GM19468 (cell line): ENCODE measurements around the gene P2RY6.
"Not testable (repeated sequence)": the region's sequence is repeated elsewhere in the genome, so short reads cannot be mapped to it uniquely, and the experiment has no call there.

ENCODE experiments used
- ATAC-seq: cut with Tn5 transposase; IDR thresholded peaks from one replicate; pipeline ENCODE4 v1.9.1; 2021; ENCODE audit warnings: mild to moderate bottlenecking, moderate library complexity, moderate number of reproducible peaks; ENCODE audit not compliant: unreplicated experiment; ENCODE audit errors: extremely low read depth

P2RY6 gene

DNA sequence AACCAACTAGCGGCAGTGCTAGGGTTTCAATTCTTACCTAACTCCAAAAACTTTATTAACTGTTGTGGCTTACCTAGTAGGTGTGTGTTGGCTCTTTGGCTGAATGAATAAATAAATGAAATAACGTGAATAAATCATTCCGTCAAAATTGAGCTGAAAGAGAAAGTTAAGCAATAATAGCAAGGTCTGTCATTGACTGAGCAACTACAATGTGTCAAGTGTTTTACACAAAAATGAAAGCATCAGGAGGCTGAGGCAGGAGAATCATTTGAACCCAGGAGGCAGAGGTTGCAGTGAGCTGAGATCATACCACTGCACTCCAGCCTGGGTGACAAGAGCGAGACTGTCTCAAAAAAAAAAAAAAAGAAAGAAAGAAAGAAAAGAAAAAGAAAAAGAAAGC is 2.1 kb downstream of the P2RY6 start:
- not testable (repeated sequence) for ATAC-seq

- ATAC-seq: no peak
Observed at GRCh38 chr11:73274722-73275380, 2.7 kb downstream of the P2RY6 start.

- ATAC-seq: no peak
Observed at GRCh38 chr11:73275381-73275750, 3.2 kb downstream of the P2RY6 start.

- ATAC-seq: no peak
Observed at GRCh38 chr11:73277467-73277866, 5.3 kb downstream of the P2RY6 start.

DNA sequence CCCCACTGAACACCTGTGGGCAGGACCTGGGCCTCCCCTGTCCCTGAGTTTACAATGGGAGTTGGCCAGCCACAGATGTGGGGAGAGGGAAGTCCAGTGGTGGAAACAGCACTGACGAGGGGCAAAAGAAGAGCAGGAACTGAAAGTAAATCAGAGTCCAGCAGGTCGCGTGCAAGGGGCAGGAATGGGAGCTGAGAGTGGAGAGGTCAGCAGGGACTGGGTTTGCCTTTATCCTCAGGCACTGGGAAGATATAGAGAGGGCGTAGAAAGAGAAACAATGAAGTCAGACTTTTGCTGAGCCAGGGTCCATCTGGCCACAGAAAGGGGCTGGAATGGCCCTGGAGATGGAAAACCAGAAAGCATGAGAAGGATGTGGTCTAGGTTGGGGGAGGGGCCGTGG is 8.5 kb downstream of the P2RY6 start:
- ATAC-seq: no peak

GRCh38 chr11:73281201-73281741 is 9.1 kb downstream of the P2RY6 start:
- ATAC-seq: no peak

GRCh38 chr11:73281796-73282660 is 9.9 kb downstream of the P2RY6 start:
- ATAC-seq: no peak

- ATAC-seq: no peak
Observed at GRCh38 chr11:73283276-73284000, 11.3 kb downstream of the P2RY6 start.

DNA sequence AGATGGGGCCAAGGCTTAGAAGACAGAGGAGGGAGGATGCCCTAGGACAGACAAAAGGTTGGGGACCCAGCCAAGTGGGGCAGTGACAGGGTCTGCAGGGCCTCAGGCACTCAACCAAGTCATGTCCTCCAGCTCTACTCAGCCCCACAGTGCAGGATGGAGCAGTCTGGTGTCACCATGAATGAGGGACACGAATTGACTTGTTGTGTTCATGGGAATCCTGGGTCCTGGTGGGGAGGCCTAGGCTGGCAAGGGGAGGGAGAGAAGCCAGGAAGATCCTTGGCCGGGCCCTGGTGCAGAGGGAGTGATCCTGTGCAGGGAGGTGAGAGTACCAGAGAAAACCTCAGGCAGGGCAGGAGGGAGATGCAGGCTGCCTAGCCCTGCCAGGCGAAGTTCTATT is 12.0 kb downstream of the P2RY6 start:
- ATAC-seq: no peak

DNA sequence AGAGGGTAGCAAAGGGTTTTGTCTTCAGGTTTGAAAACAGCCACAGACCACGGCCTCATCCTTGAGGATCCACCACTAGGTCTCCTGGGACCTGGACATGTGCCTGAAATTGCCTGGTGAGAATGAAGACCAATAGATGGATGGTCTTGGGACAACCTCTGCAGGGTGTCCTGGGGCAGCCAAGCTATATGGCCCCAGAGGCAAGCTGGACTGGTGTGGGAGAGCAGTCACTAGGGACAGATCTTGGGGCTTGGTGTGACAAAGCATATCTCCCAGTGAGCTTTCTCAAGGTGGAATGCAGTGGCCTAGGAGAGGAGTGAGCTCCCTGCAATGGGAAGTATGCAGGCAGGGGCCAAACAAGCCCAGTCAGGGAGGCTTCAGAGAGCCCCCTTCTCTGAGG is 13.6 kb downstream of the P2RY6 start:
- no peak for ATAC-seq

DNA sequence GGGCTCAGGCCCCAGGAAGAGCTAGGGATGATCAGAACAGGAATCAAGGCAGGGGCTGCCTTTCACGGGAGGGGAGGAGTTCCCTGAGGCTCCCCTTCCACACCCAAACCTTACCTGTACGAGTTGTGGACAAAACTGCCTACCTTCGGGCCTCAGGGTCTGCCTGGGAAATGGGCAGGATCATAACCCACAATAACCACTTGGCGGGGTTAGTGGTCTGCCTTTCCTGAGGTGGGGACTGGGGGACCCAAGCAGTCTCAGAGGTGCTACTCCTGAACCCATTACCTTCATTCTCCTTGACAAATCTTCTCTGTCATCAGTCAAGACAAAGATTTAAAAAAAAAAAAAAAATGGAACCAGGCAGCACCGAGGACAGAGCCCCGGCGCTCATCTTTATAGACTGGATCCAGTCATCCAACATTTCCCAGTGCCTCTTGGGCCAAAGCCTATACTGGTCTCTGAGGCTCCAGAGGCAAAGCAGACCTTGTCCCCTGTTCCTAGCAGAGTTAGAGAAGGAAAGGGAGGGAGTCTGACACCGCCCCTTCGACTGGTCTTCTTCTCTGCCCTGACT is 14.2 kb downstream of the P2RY6 start:
- no peak for ATAC-seq

- no peak for ATAC-seq
Observed at GRCh38 chr11:73287400-73288101, 15.4 kb downstream of the P2RY6 start.

DNA sequence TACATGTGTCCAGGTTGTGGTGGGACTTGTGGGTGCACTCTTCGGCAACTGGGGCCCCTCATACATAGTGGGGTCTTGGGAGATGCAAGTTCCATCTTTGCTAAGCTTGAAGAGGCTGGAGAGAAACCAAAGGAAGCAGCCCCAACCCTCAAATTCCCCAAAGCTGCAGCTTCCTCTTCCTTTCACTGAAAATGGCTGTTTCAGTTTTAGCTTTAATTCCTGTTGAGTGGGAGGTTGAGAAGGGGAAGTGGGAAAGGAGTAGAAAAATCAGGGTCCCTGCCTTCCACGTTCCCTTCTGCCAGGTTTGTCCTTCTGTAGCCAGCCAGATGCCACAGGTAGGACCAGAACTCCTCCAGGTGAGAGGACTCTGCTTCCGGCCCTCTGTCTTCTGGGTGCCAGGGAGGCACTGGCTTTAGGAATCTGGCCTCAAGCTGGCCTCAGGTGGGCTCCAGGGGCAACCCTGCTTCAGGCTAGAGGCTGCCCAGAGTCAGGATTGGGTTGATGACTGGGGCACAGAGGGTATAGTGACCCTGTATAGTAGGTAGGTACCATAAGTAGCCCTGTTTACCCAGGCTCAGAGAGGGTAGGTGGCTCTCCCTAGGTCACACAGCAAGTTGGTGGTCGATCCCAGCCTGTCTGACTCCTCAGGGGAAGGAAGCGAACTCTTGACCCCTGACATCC is 16.2 kb downstream of the P2RY6 start:
- no peak for ATAC-seq

DNA sequence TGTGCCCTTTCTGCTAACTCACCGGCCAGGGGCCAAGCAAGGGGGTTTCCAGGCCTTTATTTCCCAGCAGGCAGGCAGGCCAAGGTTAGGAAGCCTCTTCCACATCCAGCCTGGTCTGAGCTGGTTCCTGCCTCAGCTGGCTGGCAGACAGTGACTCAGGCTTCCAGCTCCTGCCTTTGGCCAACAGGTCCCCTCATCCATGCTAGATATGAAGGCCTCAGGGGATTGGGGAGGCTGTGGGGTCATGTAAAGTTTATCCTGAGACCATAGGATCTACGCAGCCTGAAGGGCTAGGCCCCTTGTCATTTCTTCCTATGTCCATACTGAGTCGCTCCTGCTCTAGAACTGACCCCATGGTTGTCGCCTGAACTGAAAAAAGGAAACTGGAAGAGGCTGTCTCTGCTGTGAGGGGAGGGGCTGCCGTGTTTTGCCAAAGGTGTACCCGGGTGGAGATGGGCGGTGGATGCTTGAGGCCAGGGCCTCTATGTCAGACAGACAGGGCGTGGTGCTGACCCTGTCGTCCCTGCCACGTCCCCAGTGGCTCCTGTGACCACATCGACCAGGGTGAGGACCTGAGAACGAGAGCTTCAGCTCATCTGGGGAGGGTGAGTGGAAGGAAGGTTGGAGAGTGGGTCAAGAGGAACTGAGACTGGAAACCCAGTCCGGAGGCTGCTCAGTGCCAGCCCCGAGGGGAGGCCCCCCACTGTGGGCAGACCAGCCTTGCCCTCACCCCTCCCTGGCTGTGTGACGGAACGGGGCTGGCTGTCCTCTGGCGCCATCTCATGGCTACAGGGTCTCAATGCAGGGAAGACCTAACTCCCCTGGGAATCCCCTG is 17.0 kb downstream of the P2RY6 start:
- no peak for ATAC-seq

- ATAC-seq: no peak
Observed at GRCh38 chr11:73290536-73290935, 18.4 kb downstream of the P2RY6 start.

DNA sequence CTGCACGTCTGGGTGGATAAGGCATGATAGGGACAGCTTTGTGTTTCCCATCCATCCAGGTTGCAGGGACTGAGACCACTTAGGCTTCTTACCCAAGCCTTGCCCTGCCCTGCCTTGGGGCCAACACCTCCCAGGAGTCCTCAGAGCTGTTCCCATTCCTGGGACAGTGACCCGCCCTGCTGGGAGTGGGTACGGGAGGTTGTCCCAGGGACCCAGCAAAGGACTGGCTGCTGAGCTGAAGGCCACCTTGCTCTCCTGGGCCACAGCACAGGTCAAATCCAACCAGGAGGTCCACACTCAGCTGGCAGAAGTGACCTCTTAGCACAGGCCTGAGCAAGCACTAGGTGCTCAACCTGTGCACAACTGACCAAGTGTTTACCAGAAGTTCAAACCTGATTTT is 19.1 kb downstream of the P2RY6 start:
- ATAC-seq: no peak

DNA sequence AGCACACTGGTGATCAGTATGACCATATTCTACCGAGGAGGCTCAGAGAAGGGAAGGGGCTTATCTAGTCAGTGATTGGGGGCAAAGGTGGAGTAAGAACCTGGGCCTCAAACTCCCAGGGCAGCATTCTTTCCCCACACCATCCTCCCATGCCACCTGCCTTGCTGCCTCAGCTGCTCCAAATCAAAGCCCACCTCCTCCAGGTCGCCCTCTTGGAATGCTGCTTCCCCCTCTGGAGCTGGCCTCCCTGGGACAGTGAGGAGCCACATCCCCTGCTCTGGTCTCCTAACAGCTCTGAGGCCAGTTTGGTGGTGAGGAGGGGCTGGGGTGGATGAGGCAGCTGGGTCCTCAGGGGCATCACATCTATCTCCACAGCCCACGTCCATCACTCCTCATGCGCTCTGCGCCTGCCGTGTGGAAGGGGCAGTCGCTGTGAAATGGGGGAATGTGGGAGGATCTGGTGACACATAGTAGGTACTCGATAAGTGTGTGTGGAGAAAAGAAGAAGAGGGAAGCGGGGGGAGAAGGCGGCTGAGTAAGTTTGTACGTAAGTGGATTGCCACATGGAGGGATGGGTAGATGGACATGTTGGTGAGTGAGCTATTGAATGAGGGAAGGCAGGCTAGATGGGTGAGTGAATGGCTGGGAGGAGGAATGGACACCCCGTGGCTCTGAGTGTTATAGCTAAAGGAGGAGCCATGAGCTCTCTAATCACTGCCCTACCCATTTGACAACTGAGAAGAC is 19.8 kb downstream of the P2RY6 start:
- no peak for ATAC-seq

DNA sequence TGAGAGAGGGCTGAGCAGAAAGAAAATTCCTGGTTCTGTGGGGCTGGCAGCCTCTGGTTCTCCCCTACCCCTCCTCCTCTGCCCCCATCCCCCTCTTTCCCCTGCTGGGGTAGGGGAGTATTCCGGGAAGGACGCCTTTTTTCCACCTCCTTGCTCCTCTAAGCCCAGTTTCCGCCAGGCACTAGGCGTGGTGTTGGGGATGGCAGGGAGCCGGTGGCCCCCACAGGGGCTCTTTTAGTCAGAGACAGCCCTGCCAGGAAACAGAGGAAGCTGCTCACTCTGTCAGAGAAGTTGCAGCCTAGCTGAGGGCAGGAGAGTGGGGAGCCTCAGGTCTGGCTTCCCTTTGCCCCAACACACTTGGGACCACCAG is 20.4 kb downstream of the P2RY6 start:
- no peak for ATAC-seq
